HG03025 (cell line): ENCODE data around the gene ATRIP.

Experiments used
- ATAC-seq: cut with Tn5 transposase; IDR thresholded peaks from one replicate; pipeline ENCODE4 v1.9.1; 2021; ENCODE audit warnings: mild to moderate bottlenecking, moderate library complexity; ENCODE audit not compliant: unreplicated experiment, low FRiP score

ATRIP gene

DNA sequence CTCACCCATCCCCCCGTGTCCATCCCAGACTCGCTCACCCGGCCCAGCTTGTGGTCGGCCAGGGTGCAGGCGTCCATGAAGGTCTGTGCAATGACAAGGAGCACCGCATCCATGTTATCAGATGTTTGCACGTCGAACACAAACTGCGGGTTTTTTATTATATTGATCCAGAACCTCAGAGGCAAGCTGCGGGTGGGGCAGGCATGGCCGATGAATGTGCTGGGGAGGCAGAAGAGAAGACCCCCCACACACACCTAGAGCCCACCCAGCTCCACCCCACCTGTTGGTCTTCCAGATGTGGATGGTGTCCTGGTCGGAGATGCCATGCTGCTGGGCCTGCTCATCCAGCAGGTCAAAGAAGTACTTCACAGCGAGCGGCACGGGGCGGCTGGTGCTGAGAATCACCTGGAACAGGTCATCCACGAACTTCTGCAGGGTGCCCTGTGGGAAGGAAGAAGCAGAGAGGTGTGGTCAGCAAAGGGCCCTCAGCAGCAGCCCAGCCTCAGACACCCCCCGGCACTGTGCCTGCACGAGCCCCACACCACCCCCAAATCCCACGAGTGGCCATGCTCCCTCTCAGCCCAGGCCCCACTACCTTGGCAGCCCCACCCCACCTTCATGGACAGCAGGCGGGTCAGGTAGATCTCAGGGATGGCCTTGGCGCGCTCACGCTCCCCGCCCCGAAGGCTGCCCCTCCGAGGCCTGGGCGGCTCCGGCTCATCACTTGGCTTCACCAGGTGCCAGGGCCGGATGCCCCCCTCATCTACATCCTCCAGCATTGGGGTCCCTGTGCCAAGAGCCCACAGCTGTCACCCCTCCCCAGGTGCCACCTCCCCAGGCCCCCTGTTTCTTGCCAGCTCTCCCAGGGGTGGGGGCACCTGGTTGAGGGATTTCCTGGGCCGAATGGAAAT lies 37.0 kb upstream of the ATRIP start:
- no peak for ATAC-seq

DNA sequence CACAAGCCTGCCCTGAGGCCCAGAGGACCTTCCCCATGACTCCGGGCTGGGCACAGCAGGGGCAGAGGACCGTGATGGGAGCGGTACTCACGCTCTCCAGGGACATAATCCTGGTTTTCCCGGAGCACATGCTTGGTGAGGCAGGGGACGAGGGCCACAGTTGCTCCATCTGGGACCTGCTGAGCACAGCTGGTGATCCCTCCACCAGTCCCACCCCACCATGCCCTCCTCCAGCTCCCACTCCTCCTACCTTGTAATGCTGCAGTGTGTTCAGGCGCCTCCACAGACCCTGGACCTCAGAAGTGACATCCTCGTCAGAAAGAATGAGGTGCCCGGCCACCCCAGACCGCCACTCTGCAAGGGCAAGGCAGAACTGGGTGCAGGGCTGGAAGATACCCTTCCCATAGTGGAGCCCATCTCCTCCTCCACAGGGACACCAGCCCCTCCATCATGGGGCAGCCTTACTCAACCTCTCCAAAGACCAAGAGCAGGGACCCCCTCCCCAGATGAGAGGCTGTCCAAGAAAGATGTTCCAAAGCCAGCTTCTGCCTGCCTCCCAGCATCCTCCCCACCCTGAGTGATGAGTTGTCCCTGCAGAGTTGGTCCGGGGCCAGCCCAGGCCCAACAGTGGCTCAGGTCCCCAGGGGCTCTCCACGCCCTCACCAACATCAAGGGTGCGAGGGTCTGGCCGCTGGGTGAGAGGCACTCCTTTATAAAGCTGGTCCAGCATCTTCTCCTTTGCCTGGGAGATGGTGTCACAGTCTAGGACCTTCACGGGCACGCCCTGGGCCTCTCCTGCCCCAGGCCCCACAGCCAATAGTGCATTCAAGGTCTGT lies 36.1 kb upstream of the ATRIP start:
- no peak for ATAC-seq

DNA sequence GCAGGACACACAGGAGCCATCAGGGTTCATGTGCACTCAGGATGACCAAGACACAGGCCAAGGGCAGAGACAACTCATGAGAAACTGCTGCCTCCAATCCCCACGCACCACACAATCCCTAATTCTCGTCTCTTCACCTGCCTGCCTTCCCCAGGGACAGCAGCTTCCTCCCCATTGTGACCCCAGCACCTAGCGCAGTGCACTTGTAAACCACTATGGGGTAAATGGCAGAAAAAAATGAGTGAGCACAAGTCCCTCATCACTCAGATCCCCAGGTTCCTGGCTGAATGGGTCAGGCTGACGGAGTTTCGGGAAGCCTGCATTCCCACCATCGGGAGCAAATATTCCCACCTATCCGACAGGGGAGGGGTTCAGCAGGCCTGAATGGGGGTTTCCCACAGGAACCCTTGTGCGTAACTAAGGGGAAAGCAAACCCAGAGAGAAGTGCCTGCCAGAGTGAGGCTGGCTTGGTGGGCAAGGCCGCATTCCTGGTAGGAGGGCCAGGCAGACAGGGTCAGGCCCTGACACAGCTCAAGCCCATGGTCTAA lies 35.4 kb upstream of the ATRIP start:
- no peak for ATAC-seq

DNA sequence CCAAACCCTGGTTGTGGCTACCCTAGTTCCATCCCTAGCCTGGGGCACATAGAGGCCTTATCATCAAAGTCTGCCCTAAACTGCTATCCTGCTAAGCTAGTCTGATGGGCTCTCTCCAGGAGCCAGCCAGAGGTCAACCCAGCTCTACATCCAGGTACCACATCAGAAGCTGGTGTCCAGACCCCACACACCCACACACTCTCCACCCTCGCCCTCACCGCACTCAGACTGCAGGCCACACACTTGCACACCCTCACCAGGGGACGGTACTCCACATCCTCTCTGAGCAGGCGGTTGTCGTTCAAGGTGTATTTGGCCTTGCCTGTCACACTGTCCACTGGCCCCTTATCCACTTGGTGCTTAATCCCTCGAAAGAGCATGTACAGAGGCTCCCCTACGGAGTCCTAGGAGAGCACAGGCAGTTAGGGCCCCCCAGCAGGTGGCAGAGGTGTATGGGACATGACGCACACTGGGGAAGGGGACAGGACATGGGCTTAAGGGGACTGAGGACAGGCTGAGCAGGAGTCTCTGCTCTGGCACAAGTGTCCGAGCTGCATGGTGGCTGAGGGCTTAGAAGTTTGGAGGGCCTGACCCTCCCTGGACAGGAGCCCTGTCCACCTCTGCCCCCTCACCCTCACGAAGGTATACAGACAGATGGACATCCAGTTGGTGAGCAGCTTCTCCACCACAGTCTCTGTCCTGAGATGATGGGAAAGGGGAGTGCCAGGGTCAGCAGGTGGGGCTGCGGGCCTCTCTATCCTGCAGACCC lies 34.7 kb upstream of the ATRIP start:
- no peak for ATAC-seq

DNA sequence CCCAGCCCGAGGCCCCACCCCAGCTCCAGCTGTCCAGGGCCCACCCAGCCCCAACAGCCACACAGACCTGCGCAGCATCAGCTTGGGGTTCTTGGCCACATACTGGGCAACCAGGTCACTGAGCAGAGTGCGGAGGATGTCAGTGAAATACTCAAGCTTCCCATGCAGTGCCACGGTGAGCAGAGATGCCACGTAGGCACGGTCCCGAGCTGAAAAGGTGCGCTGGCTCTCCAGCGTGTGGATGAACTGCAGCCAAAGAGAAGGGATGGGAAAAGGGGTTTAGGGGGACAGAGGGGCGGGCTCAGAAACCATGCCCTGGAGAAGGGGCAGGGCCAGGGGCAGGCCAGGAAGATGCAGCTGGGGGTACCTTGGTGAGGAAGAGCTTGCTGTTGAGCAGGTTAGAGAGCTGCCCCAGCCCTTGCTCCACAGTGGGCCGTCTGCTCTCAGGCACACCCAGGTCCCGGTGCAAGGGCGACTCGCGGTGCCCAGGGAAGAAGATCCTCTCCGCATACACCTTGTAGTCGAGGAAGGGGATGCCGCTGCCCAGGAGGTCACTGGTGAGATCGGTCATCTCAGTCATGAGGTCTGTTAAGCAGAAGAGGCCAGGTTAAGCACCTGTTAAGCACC lies 34.0 kb upstream of the ATRIP start:
- ATAC-seq, result no peak

DNA sequence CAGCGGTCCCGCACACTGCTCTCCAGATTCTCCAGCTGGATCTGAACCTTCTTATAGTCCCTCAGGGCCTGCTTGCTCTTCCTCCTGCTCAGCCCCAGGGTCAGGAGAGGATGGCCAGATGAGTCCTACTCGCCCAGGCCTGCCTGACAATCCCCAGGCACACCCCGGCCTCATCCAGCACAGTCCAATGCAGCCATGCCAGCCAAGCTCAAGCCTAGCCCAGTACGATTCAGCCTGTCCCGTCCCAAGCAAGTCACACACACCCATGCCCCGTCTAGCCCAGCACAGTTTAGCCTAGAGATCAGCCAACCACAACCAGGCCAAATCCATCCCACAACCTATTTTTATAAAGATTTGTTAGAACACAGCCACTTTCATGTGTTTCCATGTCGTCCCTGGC lies 33.5 kb upstream of the ATRIP start:
- ATAC-seq, result no peak

DNA sequence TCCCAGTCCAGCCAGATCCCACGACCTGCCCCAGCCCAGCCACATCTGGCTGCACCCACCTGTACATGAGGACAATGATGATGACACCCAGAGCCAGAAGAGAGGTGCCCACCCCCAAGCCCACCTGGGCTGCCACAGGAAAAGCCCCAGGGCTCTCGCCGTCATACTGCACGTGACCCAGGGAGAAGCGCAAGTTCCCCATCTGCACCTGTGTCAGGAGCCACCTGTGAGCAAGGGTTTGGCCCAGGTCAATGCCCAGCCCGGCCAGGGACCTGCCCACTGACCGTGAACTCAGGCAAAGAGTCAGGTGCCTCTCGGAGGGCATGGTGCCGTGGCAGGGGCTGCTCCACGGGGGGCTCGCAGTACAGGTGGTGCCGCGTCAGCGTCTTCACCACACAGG lies 32.9 kb upstream of the ATRIP start:
- ATAC-seq, result no peak

DNA sequence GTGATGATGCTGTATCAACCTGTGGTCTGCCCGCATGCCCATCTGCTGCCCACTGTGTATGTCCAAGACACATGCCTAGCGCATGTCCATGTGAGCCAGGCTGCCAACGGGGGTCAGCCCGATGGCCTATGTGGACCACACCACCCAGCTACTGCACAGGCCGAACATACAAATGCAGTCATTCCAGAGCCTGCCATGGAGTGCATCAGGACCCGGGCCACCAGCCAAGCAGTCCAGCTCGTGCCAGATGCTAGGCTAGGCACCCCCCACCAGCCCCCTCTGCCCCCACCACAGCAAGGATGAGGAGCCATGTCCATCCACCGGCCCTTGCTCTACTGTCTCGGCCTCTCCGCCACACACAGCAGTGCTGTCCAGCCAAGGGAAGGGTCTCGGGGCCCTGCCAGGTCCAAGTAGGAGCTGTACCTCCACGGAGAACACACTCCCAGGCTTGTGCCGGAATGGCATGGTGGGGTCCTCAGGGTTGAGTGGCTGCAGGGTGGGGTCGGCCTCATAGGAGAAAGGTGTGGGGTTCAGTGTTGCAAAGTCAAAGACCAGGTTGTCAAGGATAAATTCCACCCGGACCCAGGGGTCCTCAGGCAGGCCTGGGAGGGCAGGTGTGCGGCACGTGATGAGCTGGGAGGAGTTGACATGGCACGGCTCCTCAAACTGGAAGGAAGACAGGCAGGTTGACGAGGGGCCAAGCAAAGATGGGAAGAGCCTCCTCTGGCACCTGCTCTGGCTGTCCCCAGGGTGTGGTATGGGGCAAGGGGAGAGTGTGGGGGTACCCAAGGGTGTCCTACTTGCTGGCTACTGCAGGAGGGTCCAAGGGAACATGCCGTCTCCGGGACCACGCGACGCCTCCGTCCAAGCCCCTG lies 31.9 kb upstream of the ATRIP start:
- no peak for ATAC-seq

DNA sequence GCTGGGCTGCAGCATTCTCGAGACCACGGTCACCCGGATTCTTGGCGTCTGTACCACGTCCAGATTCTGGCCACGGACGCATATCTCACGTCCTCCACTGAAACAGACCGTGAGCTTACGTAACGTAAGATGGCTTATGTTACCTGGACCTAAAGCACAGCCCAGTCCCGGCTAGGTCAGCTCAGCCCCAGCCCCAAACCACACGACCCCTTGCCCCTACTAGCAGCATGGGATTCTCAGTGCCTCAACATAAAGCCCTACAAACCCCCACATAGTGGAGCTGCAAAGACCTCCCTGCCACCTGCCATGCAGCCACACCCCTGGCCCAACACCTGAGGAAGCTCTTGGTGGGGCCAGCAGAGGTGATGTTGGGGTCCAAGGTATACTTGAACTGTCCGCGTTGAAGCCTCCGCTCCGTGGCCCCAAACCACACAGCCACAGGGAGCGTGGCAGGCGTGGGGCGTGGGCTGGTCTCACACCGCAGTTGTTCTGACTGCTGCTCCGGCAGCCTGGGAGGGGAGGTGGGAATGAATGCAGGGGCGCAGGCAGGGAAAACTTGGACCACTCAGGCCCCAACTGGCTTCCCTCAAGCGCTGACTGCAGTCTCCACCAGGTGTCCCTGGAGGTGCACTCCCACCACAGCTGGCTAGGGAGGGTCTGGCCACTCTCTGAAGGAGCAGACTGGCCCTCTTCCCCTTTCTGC lies 31.1 kb upstream of the ATRIP start:
- ATAC-seq, result no peak

DNA sequence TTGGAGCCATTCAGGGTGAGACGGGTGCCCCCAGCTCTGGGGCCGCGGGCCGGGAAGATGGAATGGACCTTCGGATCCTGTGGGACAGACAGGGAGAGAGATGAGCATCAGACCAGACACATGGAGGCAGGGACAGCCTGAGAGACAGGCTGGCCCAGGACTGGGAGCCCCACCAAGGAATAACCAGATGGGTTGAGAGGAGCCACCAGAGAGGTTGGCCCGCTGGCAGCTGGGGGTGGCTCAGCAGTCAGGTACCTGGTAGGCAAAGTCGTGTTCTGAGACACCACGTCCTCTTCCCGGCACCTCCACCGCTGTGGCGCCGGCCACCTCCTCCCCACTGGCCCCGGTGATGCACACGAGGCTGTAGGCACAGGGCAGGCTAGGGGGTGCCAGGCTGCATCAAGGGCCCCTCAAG lies 30.4 kb upstream of the ATRIP start:
- no peak for ATAC-seq

DNA sequence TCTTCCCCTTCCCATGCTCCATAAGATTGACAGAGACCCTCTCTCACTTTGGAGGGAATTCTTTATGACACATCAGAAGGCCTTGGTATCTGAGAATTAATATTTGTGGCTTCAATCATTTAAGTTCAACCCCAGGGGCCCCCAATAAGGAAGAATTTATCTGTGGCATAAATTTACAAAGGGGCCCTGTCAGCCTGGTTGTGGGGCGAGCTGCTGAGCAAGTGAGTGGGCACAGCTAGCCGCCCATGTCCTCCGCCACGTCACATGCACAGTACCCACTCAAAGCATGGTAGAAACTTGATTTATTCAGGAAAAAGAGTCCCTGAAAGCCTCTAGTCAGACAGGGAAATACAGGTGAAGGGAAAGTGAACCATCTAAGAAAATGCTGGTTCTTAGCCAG lies 30.0 kb upstream of the ATRIP start:
- no peak for ATAC-seq

DNA sequence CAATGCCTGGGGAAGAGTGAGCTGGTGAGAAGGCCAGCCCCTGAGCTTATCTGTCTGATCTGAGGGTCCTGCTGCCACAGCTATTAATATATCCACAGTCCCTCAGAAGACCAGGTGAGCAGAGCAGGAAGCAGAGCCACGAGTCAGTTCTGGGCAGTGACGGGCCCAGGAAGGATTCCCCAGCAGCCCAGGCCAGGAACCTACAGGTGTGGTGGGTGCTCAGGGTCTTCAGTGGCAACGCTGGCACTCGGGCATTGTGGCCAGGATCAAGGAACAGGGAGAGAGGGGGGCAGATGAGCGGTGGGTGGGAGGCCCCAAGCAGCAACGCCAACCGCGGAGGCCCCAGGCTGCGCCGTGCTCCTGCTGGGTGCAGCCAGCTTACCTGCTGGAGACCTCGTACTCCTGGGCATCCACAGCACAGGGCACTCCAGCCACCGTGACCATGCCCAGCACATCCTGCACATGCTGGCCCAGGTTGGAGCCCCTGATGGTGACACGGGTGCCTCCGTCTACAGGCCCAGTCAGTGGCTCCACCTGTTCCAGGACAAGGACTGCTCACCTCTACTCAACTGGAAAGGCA lies 28.9 kb upstream of the ATRIP start:
- ATAC-seq, result no peak

DNA sequence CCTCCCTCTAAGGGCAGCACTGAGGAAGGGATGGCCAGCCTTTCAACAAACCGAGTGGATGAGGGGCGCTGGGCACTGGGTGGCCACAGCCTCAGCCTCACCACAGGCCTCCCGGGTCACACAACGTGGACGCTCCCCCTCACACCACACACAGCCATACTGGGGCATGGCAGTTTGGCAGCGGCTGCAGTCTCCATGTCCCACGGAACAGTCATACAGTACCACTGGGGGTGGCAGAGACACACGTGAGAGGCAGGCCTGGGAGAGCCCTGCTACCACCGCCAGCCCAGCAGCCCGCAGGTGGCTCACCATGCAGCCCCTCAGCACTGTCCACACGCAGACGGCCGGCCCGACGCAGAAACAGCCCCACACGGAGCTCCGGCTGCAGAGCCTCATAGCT lies 28.4 kb upstream of the ATRIP start:
- ATAC-seq, result no peak

DNA sequence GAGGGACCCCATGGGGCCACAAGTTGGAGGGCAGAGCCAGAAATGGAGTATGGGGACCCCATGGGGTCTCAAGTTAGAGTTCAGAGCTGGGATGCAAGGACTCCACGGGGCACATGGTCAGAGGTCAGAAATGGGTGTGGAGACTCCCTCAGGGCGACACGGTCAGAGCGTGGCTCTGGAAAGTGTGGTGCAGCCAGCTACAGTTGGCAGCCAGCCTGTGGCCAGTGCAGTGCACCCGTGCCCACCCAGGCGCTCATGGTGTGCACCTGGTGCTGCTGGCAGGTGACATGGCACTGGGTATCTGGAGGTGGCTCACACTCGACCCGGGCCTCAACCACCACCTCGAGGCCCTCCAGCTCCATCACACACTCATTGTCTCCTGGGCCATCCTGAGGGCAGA lies 27.9 kb upstream of the ATRIP start:
- ATAC-seq, result no peak

DNA sequence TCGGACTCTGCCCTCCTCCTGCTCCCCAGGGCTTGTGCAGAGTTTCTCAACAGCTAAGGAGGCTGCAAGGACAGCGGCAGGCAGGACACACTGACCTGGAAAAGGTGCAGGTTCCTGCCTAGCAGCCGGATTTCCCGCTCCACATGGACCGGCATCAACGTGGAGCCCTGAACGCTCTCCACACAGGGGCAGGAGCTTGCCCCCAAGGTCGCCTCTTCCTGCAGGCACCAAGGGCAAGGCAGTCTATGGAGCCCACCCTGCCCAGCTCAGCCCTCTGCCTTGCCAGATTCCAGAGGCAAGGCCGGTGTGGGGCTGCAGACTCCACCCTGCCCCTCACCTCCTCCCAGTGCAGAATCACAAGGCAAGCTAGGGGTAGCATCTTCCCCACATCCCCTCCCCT lies 27.4 kb upstream of the ATRIP start:
- ATAC-seq, result no peak

DNA sequence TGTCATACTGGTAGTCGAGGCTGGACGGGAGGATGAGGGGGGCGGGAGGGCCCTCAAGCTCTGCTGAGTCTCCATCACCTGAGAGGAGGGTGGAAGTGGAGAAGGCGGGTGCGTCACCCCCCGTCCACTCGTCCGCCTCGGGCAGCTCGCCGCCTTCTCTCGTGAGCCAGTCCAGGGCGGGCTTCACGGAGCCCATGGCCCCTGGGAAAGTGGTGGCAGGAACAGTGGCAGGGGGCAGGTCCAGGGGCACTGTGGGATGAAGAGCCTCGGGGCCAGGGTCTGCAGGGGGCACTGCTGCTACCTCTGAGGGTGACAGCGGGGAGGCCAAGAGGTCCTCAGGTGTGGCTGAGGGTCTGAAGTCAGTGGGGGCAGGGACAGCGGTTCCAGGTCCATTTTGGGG lies 26.9 kb upstream of the ATRIP start:
- ATAC-seq, result no peak

DNA sequence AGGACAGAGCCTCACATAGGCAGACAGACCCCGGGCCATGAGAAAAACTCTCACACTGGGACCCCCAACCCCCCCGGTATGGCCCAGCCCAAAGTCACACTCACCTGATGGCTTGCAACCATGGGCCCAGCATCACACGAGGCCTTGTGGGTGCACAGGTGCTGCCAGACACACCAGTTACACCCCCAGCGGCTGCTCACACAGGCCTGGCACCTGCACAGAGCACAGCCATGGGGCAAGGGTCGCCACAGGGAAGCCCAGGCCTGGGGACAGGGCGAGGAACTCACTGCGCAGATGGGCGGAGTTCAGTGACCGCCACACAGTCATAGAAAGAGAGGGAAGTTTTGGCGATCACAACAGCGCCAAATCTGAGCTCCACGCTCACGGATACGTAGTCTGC lies 26.0 kb upstream of the ATRIP start:
- ATAC-seq, result no peak

DNA sequence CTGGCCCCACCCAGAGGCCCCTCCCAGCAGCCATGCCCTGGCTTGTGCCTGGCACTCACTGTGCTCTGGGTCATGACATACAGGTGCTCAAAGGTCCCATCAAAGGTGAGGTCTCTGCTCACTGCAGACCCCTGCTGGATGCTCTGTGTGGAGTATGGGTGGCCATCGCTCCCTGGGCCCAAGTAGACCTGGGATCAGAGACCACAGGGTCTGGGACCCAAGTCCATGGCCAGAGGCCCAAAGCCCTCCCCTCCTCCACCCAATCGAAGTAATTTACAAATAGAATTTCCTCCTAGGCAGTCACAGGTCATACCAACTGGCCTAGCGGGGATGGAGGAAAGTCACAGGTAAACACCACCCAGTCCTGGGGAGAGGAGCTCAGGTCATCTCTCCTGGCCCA lies 24.3 kb upstream of the ATRIP start:
- no peak for ATAC-seq
